HepG2 (cell line): ENCODE data around the gene GARIN5A.

ENCODE experiments used
- ARHGAP35 ChIP-seq: sonication (generic); formaldehyde crosslinking; IDR thresholded peaks from 2 replicates; pipeline ENCODE4 v1.9.0; 2022; ENCODE audit warnings: mild to moderate bottlenecking, inconsistent platforms, moderate library complexity, missing genetic modification reagents, borderline replicate concordance
- ATF2 ChIP-seq: sonication (generic); formaldehyde crosslinking; IDR thresholded peaks from 2 replicates; pipeline ENCODE4 v1.4.0; 2020; ENCODE audit warnings: missing genetic modification reagents
- CAMTA2 ChIP-seq: sonication (generic); formaldehyde crosslinking; IDR thresholded peaks from 2 replicates; pipeline ENCODE4 v1.4.0; 2020; ENCODE audit warnings: mild to moderate bottlenecking, missing genetic modification reagents, borderline replicate concordance
- KDM6A ChIP-seq: IDR thresholded peaks from 2 replicates; pipeline ENCODE4 v1.6.1; 2016; ENCODE audit warnings: low read depth
- MEIS1 ChIP-seq: sonication (generic); formaldehyde crosslinking; IDR thresholded peaks from 2 replicates; pipeline ENCODE4 v1.9.0; 2021; ENCODE audit warnings: mild to moderate bottlenecking, missing genetic modification reagents, moderate library complexity, borderline replicate concordance
- MYC ChIP-seq: sonication (generic); formaldehyde crosslinking; IDR thresholded peaks from 2 replicates; pipeline ENCODE4 v1.9.0; 2021; ENCODE audit warnings: missing genetic modification reagents, borderline replicate concordance
- PHF21A ChIP-seq: sonication (generic); formaldehyde crosslinking; IDR thresholded peaks from 2 replicates; pipeline ENCODE4 v1.5.0; 2020; ENCODE audit warnings: mild to moderate bottlenecking, missing genetic modification reagents
- POLR2G ChIP-seq: fragments of 200-400 bp; formaldehyde crosslinking; IDR thresholded peaks from 2 replicates; pipeline ENCODE4 v1.6.1; 2018; ENCODE audit warnings: mild to moderate bottlenecking, low read depth, low read length, moderate library complexity
- REST ChIP-seq, 2 experiments: IDR thresholded peaks; 2 replicates each; pipeline ENCODE4 v1.6.1; 2011 to 2012; ENCODE audit warnings: low read length in 2 of 2, borderline replicate concordance in 1 of 2, low read depth in 1 of 2, mild to moderate bottlenecking in 1 of 2, moderate library complexity in 1 of 2
- RNF2 ChIP-seq: fragments of 450-650 bp; conservative IDR thresholded peaks from 2 replicates; pipeline ENCODE4 v1.6.1; 2016; ENCODE audit warnings: low read depth
- RORA ChIP-seq: sonication (generic); formaldehyde crosslinking; IDR thresholded peaks from 2 replicates; pipeline ENCODE4 v1.5.0; 2020; ENCODE audit warnings: mild to moderate bottlenecking, missing genetic modification reagents, moderate library complexity
- SCMH1 ChIP-seq: sonication (generic); formaldehyde crosslinking; IDR thresholded peaks from 2 replicates; pipeline ENCODE4 v1.9.0; 2021; ENCODE audit warnings: missing genetic modification reagents, mild to moderate bottlenecking, borderline replicate concordance
- SUZ12 ChIP-seq: fragments of 150-350 bp; IDR thresholded peaks from 2 replicates; pipeline ENCODE4 v1.6.1; 2014; ENCODE audit warnings: low read depth, low read length
- ZZZ3 ChIP-seq: sonication (generic); formaldehyde crosslinking; IDR thresholded peaks from 2 replicates; pipeline ENCODE4 v1.4.0; 2020; ENCODE audit warnings: missing genetic modification reagents, mild to moderate bottlenecking, borderline replicate concordance

DNA sequence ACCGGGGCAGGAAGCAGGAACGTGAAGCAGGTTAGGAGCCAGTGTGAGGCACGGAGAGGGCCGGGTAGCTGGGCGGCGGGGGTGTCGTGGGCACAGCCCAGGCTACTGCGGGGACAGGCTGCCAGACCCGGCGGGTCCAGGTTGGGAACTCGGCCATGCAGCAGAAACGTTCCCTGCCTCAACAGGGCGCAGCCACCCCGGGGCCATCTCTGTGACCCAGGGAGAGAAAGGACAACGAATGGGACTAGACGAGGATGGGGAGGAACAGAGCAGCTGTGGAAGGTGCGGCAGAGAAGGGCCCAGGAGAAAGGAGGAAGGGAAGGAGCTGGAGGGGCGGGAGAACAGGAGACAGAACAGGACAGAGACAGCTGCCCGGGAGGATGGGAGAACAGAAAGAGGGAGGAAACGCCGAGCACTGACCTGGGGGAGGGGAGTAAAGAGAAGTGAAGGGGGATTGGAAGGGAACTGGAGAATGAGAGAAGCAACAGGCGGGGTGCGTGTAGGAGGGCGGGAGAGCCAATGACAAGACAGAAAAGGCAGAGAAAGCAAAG, 12.9 kb upstream of the GARIN5A start:
- TF ChIP-seq POLR2G (no peak), CAMTA2 (CRISPR knock-in tag) (no peak), SCMH1 (CRISPR knock-in tag) (no peak), REST (IDR thresholded peaks at IDR 0.05; ENCODE audit: borderline replicate concordance in 1 of 2, low read depth in 1 of 2, low read length in 2 of 2) (no peak), SUZ12 (no peak), ARHGAP35 (CRISPR knock-in tag) (no peak), RNF2 (no peak), PHF21A (CRISPR knock-in tag) (no peak), ATF2 (CRISPR knock-in tag) (no peak), KDM6A (CRISPR knock-in tag) (no peak), MYC (CRISPR knock-in tag) (no peak), MEIS1 (CRISPR knock-in tag) (no peak), RORA (CRISPR knock-in tag) (no peak), ZZZ3 (CRISPR knock-in tag) (no peak)
